Erythroblast (primary cell): ENCODE measurements around the gene KIF19.

Experiments
- DNase-seq, 2 experiments: peaks; one replicate each; lab custom pipeline; 2025; lab: John Stamatoyannopoulos, UW
- GATA1 ChIP-seq: IDR thresholded peaks from 2 replicates; pipeline ENCODE4 v1.6.1; 2011; ENCODE audit warnings: low read depth, mild to moderate bottlenecking, control low read depth, low read length, moderate library complexity
- POLR2A ChIP-seq: IDR thresholded peaks from 2 replicates; pipeline ENCODE4 v1.6.1; 2011; ENCODE audit warnings: mild to moderate bottlenecking, low read length

Gene KIF19

GRCh38 chr17:74316220-74316619 lies 9.8 kb upstream of the KIF19 start:
- TF ChIP-seq POLR2A, result no peak
- TF ChIP-seq GATA1, result no peak
- DNase-seq, result no peak

DNA sequence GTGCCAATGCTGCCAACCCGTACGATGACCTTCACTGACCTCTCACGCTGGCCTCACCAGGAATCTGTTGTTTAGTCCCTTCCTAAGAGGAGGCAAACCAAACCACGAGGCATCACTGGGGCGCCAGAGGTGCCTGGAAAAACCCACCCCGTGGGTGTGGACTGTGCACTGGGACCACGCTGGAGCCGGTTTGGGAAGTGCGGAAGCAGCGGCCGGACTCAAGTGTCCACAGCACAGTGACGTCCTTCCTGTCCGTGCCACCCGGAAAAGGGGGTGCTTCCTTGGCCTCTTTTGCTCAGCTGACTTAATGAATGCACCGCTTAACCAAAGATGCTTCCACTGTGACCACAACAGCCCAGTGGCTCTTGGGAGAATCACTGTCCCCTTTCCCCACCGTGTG lies 9.0 kb upstream of the KIF19 start:
- no peak for DNase-seq
- TF ChIP-seq POLR2A (no peak), GATA1 (no peak)

GRCh38 chr17:74318391-74318790 lies 7.6 kb upstream of the KIF19 start:
- TF ChIP-seq POLR2A, result no peak
- TF ChIP-seq GATA1, result no peak
- no peak for DNase-seq

- no peak for TF ChIP-seq POLR2A
- no peak for TF ChIP-seq GATA1
These were observed 1.5 kb upstream of the KIF19 start for GRCh38 chr17:74324521-74324920.

GRCh38 chr17:74325376-74325742 lies 667 bp upstream of the KIF19 start:
- DNase-seq, result no peak
- TF ChIP-seq POLR2A, result no peak
- TF ChIP-seq GATA1, result no peak

More at GRCh38 chr17:74324521-74324920, 1.5 kb upstream of the KIF19 start:
- DNase-seq, result no peak

DNA sequence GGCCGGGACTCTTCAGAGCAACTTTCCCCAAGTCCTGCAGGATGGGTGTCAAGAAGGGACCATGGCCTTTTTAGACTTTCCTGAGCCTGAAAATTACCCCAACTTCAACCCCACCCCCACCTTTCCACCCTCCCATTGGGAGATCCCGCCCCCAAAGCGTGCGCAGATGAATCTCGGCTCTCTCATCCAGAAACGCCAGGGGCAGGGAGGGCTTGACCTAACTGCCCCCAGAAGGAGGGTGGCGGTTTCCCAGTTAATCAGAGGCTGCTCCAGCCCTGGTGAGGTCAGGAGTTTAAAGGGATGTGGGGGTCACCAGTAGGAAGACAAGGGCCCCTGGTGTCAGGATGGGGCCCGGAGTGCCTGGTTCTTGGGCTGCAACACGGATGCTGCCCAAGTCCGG lies 480 bp downstream of the KIF19 start:
- DNase-seq, result no peak
- TF ChIP-seq POLR2A (no peak), GATA1 (no peak)

DNA sequence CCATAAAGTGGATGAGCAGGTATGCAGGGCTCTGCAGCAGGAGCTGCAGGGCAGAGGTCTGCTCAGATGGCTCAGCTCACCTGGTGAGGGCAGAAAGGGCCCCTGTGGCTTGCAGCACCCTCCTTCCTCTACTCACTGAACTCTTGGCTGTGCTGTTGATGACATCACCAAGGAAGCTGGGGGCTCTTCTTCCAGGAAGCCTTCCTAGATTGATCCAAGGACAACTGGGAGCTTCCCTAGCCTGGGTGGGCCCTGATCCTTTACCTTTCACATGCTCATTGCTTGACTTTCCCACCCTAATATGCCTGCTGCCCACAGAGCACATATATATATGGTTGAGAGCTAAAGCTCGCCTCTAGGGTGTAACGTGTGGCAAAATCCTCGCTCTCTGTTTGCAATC lies 2.5 kb downstream of the KIF19 start:
- TF ChIP-seq GATA1 (no peak), POLR2A (no peak)
- DNase-seq, result no peak

DNA sequence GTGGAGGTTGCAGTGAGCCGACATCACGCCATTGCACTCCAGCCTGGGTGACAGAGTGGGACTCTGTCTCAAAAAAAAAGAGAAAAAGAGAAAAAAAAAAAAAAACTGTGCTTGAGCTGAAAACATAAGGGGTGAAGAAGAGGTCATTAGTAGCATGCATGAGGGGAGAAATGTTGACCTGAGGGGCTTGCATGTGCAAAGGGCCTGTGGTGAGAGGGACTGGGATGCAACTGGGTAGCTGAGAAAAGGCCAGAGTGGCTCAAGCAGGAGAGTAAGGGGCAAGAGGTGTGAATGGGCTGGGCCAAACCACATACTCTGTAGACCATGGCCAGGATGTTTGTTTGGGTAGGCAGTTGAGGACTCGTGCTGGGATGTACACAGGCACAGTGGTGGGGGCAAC lies 3.4 kb downstream of the KIF19 start:
- DNase-seq, result no peak
- TF ChIP-seq GATA1 (no peak), POLR2A (no peak)

GRCh38 chr17:74330446-74330845 lies 4.4 kb downstream of the KIF19 start:
- DNase-seq, result no peak
- no peak for TF ChIP-seq POLR2A

- no peak for DNase-seq
- TF ChIP-seq POLR2A (no peak), GATA1 (no peak)
These were observed 6.1 kb downstream of the KIF19 start for GRCh38 chr17:74332017-74332650.

GRCh38 chr17:74332763-74333283 lies 6.8 kb downstream of the KIF19 start:
- no peak for TF ChIP-seq GATA1
- no peak for TF ChIP-seq POLR2A
- peak; percentile 38 to 57 for DNase-seq

DNA sequence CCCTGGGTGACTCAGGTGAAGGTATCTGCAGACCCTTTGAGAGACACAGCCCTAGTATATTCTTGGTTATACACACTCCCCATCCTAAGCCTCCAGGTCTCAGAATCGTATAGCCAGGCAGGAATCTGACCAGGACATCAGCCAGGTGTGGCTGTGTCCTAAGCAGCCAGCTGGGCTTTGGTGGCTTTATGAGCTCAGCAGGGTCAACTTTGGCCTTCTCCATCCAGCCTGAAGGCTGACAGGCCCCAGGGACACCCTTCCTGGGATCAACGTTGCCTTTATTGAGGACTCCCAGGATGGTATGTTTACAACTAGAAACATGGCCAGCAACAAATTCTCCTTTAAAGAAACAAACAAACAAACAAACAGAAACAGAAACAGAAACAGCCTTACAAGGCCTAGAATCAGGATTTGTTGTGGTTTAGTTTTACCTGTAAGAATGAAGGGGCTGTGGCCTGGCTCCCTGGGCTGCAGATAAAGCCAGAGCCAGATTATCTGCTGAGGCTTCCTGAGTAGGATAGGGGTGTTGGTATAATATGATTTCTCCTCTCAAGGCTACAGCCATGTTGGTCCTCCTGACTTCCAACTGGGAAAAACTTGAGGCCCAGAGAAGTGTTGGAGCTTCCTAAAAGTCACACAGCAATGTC lies 8.5 kb downstream of the KIF19 start:
- no peak for TF ChIP-seq GATA1
- no peak for TF ChIP-seq POLR2A
- DNase-seq, result no peak

DNA sequence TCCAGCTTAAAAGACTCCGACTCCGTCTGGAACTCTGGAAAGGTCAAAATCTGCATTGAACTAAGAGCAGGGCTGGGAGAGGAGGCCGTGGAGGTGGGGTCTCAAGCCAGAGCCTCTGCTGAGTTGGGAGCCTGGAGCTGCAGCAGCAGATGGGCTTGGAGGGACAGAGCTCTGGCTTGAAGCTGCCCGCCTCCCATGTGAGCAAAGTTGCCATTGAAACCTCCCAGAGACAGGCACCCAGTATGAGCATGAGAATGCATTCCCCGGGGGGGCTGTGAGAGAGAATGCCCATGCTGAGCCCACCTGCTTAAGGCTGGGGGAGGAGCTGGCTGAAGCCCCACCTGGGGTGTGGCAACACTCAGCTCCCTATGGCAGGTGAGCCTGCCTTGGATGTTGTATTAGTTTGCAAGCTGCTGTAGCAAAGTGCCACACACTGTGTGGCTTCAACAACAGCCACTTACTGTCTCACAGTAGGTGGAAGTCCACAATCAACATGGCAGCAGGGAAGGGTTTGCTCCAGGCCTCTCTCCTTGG lies 9.6 kb downstream of the KIF19 start:
- TF ChIP-seq POLR2A (no peak), GATA1 (no peak)
- DNase-seq, result no peak

DNA sequence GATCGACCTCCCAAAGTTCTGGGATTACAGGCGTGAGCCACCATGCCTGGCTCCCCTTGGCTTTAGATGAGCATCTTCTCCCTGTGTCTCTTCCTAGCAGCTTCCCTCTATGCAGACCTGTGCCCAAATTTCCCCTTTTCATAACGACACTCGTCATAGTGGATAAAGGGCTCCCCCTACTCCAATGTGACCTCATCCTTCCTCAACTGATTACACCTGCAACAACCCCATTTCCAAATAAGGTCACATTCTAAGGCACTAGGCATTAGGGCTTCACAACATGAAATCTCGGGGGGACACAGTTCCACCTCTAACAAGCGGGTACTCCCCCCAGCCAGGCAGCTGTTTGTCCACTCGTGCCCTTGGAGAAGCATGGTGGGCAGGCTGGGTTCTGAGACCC lies 10.3 kb downstream of the KIF19 start:
- TF ChIP-seq POLR2A (no peak), GATA1 (no peak)
- no peak for DNase-seq

- no peak for TF ChIP-seq GATA1
- TF ChIP-seq POLR2A, result no peak
- DNase-seq, result no peak
These were observed 11.9 kb downstream of the KIF19 start for GRCh38 chr17:74337834-74338500.
